Measurements from ENCODE around the gene MMP10. TPM values are rescaled to one million over a fixed set of nuclear protein-coding genes. Genes with fewer than 3 reads are reported as not detected.
A peak's percentile ranks its signal among the peaks of the same experiment; 100 is the strongest.

MMP10 gene
- polyA plus RNA-seq, 1 of the 3 experiments (the other 2 are of a cell fraction), result 1.4 TPM

DNA sequence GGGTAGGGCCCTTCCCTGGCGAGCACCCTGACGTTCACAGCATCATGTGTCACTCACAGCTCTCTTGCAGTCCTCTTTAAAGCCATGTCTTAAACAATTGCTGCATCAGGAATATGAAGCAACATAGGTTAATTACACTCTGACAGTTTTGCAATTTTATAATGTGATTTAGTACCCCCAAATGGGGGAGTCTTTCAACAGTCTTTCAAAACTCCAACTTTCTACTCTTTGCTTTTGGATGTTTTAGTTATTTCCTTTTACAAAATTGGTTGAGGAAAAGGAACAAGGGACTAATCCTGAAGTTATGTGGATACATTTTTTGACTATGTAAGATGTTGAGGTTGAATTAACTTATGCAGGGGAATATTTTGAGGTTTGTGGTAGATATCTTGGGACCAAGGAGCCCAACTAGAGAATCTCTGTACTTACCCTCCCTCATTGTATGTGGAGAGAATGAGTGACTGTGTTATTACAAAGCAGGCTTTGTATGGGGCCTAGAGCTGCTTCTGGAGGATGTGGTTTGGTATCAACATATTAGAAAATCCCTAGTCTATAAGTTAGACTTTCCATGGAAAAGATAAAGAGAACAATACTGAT is 55.4 kb downstream of the MMP10 start, which contains the start of gene MMP8:
MMP8 (minus strand) TSS at position 51 of the 597 bp plus-strand sequence. CDS start 99 bp downstream, outside the sequence.
- no peaks in the 10 kb centered on the region for H3K9me3 ChIP-seq
- no peaks in the 10 kb centered on the region for H3K27me3 ChIP-seq (ENCODE audit: insufficient read depth)
- no peak within 1 kb of the TSS for H3K9ac ChIP-seq
- H3K27ac ChIP-seq (ENCODE audit: low read depth in 2 of 2, low read length in 1 of 2), result 0 out of 4 replicates have a peak within 1 kb of the TSS, but pooled peaks of 1 of the 2 experiments have one; percentile 17
- no peak within 1 kb of the TSS for H3K4me3 ChIP-seq (ENCODE audit: low read depth in 2 of 2, low read length in 1 of 2)
- DNase-seq, result no peak
- H3K4me1 ChIP-seq (ENCODE audit: control insufficient read depth in 1 of 2, insufficient read depth in 2 of 2, low read depth in 1 of 2, low read length in 1 of 2), result no peaks in the 10 kb centered on the region
- H3F3A ChIP-seq (replicated peaks; ENCODE audit: insufficient read depth), result peaks cover 4% of the 10 kb centered on the region
- no peak within 1 kb of the TSS for H3K4me2 ChIP-seq
- H4K20me1 ChIP-seq (ENCODE audit: insufficient read depth), result no peaks in the 10 kb centered on the region
- H3K79me2 ChIP-seq (ENCODE audit: insufficient read depth), result no peaks in the 10 kb centered on the region
- WGBS (ENCODE audit: low lambda C conversion rate), result 41% methylated on average over 2 of the region's 2 CpGs
- no peaks in the 10 kb centered on the region for H3K36me3 ChIP-seq (replicated peaks in 1 of 2; ENCODE audit: control insufficient read depth in 1 of 2, insufficient read depth in 2 of 2, low read length in 1 of 2)
- ChIA-PET POLR2A (no interaction called here), CTCF (no interaction called here)
- H3K9me2 ChIP-seq, result no peaks in the 10 kb centered on the region
- no peak for TF ChIP-seq JUND (IDR thresholded peaks at IDR 0.05)
- TF ChIP-seq, protein P1, sequence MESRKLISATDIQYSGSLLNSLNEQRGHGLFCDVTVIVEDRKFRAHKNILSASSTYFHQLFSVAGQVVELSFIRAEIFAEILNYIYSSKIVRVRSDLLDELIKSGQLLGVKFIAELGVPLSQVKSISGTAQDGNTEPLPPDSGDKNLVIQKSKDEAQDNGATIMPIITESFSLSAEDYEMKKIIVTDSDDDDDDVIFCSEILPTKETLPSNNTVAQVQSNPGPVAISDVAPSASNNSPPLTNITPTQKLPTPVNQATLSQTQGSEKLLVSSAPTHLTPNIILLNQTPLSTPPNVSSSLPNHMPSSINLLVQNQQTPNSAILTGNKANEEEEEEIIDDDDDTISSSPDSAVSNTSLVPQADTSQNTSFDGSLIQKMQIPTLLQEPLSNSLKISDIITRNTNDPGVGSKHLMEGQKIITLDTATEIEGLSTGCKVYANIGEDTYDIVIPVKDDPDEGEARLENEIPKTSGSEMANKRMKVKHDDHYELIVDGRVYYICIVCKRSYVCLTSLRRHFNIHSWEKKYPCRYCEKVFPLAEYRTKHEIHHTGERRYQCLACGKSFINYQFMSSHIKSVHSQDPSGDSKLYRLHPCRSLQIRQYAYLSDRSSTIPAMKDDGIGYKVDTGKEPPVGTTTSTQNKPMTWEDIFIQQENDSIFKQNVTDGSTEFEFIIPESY (IDR thresholded peaks at IDR 0.05; ENCODE audit: borderline replicate concordance, low read depth), result no peak
- TF ChIP-seq GATA2 (CRISPR knock-in tag; IDR thresholded peaks at IDR 0.05), result no peak
- no peak for TF ChIP-seq MXI1 (IDR thresholded peaks at IDR 0.05; ENCODE audit: low read depth, low read length)
- TF ChIP-seq TAF1 (IDR thresholded peaks at IDR 0.05; ENCODE audit: borderline replicate concordance, low read depth, low read length), result no peak
- TF ChIP-seq RFX5 (IDR thresholded peaks at IDR 0.05; ENCODE audit: low read length), result no peak
- TF ChIP-seq FOSL2 (IDR thresholded peaks at IDR 0.05; ENCODE audit: borderline replicate concordance, low read depth), result no peak
- TF ChIP-seq SIN3A (IDR thresholded peaks at IDR 0.05; ENCODE audit: borderline replicate concordance, low read depth, low read length), result no peak
- TF ChIP-seq NFIC (IDR thresholded peaks at IDR 0.05; ENCODE audit: borderline replicate concordance), result no peak
- TF ChIP-seq, protein P2, sequence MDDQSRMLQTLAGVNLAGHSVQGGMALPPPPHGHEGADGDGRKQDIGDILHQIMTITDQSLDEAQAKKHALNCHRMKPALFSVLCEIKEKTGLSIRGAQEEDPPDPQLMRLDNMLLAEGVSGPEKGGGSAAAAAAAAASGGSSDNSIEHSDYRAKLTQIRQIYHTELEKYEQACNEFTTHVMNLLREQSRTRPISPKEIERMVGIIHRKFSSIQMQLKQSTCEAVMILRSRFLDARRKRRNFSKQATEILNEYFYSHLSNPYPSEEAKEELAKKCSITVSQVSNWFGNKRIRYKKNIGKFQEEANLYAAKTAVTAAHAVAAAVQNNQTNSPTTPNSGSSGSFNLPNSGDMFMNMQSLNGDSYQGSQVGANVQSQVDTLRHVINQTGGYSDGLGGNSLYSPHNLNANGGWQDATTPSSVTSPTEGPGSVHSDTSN (IDR thresholded peaks at IDR 0.05), result no peak
- TF ChIP-seq CHD2 (IDR thresholded peaks at IDR 0.05; ENCODE audit: low read length, partially characterized antibody), result no peak
- no peak for TF ChIP-seq ELF1 (IDR thresholded peaks at IDR 0.05)
- TF ChIP-seq, protein P3, sequence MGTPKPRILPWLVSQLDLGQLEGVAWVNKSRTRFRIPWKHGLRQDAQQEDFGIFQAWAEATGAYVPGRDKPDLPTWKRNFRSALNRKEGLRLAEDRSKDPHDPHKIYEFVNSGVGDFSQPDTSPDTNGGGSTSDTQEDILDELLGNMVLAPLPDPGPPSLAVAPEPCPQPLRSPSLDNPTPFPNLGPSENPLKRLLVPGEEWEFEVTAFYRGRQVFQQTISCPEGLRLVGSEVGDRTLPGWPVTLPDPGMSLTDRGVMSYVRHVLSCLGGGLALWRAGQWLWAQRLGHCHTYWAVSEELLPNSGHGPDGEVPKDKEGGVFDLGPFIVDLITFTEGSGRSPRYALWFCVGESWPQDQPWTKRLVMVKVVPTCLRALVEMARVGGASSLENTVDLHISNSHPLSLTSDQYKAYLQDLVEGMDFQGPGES (IDR thresholded peaks at IDR 0.05; ENCODE audit: low read depth, low read length), result no peak
- TF ChIP-seq GABPA (IDR thresholded peaks at IDR 0.05; ENCODE audit: low read depth), result no peak
- TF ChIP-seq, protein P4, sequence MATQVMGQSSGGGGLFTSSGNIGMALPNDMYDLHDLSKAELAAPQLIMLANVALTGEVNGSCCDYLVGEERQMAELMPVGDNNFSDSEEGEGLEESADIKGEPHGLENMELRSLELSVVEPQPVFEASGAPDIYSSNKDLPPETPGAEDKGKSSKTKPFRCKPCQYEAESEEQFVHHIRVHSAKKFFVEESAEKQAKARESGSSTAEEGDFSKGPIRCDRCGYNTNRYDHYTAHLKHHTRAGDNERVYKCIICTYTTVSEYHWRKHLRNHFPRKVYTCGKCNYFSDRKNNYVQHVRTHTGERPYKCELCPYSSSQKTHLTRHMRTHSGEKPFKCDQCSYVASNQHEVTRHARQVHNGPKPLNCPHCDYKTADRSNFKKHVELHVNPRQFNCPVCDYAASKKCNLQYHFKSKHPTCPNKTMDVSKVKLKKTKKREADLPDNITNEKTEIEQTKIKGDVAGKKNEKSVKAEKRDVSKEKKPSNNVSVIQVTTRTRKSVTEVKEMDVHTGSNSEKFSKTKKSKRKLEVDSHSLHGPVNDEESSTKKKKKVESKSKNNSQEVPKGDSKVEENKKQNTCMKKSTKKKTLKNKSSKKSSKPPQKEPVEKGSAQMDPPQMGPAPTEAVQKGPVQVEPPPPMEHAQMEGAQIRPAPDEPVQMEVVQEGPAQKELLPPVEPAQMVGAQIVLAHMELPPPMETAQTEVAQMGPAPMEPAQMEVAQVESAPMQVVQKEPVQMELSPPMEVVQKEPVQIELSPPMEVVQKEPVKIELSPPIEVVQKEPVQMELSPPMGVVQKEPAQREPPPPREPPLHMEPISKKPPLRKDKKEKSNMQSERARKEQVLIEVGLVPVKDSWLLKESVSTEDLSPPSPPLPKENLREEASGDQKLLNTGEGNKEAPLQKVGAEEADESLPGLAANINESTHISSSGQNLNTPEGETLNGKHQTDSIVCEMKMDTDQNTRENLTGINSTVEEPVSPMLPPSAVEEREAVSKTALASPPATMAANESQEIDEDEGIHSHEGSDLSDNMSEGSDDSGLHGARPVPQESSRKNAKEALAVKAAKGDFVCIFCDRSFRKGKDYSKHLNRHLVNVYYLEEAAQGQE (IDR thresholded peaks at IDR 0.05; ENCODE audit: low read depth, low read length), result no peak
- TF ChIP-seq POLR2AphosphoS5 (IDR thresholded peaks at IDR 0.05; ENCODE audit: low read depth, low read length), result no peak
- no peak for TF ChIP-seq SMC3 (IDR thresholded peaks at IDR 0.05; ENCODE audit: low read depth, low read length)
- no peak for TF ChIP-seq FOXJ3 (CRISPR knock-in tag; IDR thresholded peaks at IDR 0.05)
- H2AFZ ChIP-seq (ENCODE audit: low read depth), result no peak within 1 kb of the TSS; the same call in 1 of the 2 replicates

All from SK-N-SH (cell line).